NB4 (cell line): ENCODE data around the gene GARS1.
A peak's percentile ranks its signal among the peaks of the same experiment; 100 is the strongest.

Experiments used
- DNase-seq: peaks from one replicate; pipeline ENCODE4 v3.0.0; 2010; ENCODE audit warnings: low read depth
- H3K4me3 ChIP-seq: one replicate; pipeline ENCODE4 v1.5.1; 2011; ENCODE audit warnings: mild to moderate bottlenecking, low read depth, low read length, moderate library complexity
- MYC ChIP-seq: IDR thresholded peaks from 2 replicates; pipeline ENCODE4 v1.6.1; 2011; ENCODE audit warnings: low read depth, low read length
- POLR2A ChIP-seq: IDR thresholded peaks from 2 replicates; pipeline ENCODE4 v1.6.1; 2011; ENCODE audit warnings: mild to moderate bottlenecking; ENCODE audit not compliant: insufficient read length; ENCODE audit errors: extremely low read depth
- TF ChIP-seq, protein P1 (sequence below): IDR thresholded peaks from 2 replicates; pipeline ENCODE4 v1.6.1; 2011; ENCODE audit warnings: low read depth, low read length
- TF ChIP-seq, protein P2 (sequence below): IDR thresholded peaks from one replicate; pipeline ENCODE4 v1.5.1; 2012; ENCODE audit warnings: low read depth, low read length

The GARS1 gene

DNA sequence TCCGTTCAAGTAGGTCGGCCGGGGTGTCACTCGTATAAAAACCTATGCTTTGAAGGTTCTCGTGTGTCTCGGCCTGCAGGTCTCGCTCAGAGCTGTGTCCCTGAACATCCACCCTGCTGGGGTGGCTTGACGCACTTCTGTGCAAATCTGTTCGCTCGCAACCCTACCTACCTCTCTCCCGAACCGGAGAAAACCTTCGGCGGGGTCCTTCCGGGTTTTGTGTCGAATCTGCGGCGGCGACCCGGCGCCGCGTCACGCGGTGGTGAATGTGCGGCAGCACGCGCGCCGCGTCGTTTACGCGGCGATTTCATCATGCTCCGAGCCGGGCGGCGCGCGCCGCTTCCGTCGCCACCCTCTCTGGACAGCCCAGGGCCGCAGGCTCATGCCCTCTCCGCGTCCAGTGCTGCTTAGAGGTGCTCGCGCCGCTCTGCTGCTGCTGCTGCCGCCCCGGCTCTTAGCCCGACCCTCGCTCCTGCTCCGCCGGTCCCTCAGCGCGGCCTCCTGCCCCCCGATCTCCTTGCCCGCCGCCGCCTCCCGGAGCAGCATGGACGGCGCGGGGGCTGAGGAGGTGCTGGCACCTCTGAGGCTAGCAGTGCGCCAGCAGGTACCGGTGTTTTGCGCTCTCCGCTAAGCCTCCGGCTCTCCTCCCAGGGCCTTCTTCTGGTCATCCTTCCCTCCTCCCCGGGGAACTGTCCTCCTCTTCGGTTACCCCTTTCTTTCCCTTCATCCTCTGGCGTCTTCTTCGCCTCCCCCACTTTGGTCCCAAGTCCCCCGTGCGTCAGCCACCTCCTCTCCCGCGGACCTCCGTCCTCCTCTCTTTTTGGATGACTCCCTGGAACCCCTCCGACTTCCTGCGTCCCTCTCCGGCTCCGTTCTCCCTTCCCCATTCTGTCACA lies at the start of gene GARS1:
Gene GARS1 (plus strand): TSS at position 339 of the 896 bp plus-strand sequence. CDS start 44 bp downstream, at position 383.
- TF ChIP-seq, protein P1, sequence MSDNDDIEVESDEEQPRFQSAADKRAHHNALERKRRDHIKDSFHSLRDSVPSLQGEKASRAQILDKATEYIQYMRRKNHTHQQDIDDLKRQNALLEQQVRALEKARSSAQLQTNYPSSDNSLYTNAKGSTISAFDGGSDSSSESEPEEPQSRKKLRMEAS, result peak; percentile 97
- TF ChIP-seq MYC, result peak; percentile 99
- peak; percentile 96 for TF ChIP-seq POLR2A
- TF ChIP-seq, protein P2, sequence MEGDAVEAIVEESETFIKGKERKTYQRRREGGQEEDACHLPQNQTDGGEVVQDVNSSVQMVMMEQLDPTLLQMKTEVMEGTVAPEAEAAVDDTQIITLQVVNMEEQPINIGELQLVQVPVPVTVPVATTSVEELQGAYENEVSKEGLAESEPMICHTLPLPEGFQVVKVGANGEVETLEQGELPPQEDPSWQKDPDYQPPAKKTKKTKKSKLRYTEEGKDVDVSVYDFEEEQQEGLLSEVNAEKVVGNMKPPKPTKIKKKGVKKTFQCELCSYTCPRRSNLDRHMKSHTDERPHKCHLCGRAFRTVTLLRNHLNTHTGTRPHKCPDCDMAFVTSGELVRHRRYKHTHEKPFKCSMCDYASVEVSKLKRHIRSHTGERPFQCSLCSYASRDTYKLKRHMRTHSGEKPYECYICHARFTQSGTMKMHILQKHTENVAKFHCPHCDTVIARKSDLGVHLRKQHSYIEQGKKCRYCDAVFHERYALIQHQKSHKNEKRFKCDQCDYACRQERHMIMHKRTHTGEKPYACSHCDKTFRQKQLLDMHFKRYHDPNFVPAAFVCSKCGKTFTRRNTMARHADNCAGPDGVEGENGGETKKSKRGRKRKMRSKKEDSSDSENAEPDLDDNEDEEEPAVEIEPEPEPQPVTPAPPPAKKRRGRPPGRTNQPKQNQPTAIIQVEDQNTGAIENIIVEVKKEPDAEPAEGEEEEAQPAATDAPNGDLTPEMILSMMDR, result no peak
- H3K4me3 ChIP-seq, result peak within 1 kb of the TSS; percentile 88
- peak; percentile 98 for DNase-seq

GRCh38 chr7:30545791-30546555 lies 48.7 kb upstream of the GARS1 start:
- TF ChIP-seq, protein P1, result no peak
- no peak for TF ChIP-seq POLR2A
- TF ChIP-seq, protein P2, result no peak
- no peak for TF ChIP-seq MYC
- no peak overlapping the region for H3K4me3 ChIP-seq
- no peak for DNase-seq

DNA sequence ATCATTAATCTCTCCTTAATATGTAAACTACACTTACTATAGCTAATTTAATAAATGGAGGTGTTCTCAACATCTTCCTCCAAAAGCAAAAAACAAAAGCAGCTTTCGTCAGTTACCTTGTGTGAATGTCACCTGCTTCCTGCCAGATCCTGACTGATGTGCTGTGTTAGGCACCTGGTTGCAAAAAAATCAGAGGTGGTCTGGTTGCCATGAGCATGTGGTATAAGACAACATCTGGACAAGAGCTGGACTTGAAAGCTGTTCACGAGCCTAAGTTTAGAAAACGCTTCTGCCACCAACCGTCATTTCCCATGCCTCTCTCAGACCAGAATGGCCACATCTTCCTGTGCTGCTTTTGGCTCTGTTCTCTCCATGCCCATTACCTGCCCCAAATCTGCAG lies 48.1 kb upstream of the GARS1 start:
- H3K4me3 ChIP-seq, result no peak overlapping the region
- DNase-seq, result no peak
- TF ChIP-seq MYC, result no peak
- no peak for TF ChIP-seq POLR2A
- TF ChIP-seq, protein P2, result no peak
- TF ChIP-seq, protein P1, result no peak

- DNase-seq, result peak; percentile 71
- TF ChIP-seq, protein P1, result 0 out of 2 replicates have a peak, but pooled peaks have one; percentile 17
- TF ChIP-seq MYC (no peak), POLR2A (no peak)
- TF ChIP-seq, protein P2, result peak; percentile 91
- H3K4me3 ChIP-seq, result no peak overlapping the region
Observed at GRCh38 chr7:30548845-30549244, 45.8 kb upstream of the GARS1 start.

- no peak overlapping the region for H3K4me3 ChIP-seq
- TF ChIP-seq MYC (no peak), POLR2A (no peak)
- TF ChIP-seq, protein P2, result no peak
- TF ChIP-seq, protein P1, result no peak
- DNase-seq, result peak; percentile 26
Observed at GRCh38 chr7:30549931-30550493, 44.7 kb upstream of the GARS1 start.
